ENCODE measurements around the gene TOX3. TPM values are rescaled to one million over a fixed set of nuclear protein-coding genes. Genes with fewer than 3 reads are reported as not detected.
A peak's percentile ranks its signal among the peaks of the same experiment; 100 is the strongest.

The TOX3 gene
- total and polyA plus RNA-seq, 2 of the 8 experiments (the other 6 are each of a cell fraction or from before 2014, with no cell fraction given): 16.7 to 31.2 TPM

DNA sequence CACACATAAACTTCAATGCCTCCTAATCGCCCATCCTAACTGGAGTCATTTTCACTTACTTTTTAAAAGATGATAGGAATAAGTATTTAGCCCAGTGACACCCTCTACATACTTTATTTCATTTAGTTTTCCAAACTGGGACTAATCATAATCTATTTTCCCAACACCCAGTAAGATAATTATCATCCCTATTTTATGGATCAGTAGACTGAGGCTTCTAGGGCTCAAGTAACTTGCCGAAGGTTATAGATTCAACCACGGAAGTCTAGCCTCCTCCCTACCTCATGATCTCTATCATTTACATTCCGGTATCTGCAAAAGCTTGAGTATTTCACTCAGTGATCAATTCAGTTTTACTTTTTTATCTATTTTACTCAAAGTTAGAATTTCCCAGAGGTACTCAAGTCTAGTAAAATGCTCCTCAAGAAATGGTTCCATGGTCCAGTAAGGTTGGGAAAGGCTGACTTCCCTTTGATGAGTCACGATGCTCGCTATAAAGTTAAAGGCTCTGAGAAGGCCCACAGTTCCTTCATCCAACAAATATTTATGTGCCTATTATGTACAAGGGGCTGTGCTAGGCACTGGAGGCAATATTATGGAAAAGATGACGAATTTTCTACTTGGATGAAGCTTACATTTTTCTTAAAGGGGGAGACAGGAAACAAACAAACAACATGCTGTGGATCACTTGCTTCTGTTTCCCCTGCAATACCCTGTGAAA is 75.1 kb downstream of the TOX3 start:
- Histone ChIP-seq H2BK15ac (ENCODE audit: low read length) (no peak overlapping the region), H4K91ac (replicated peaks; ENCODE audit: insufficient read length, low read length) (no peak overlapping the region), H3K79me2 (ENCODE audit: control insufficient read depth in 1 of 2, insufficient read depth in 2 of 2, low read length in 2 of 2) (peaks cover 0 to 66% of the 10 kb centered on the region in 2 experiments; a peak in 3 of 4 replicates), H3K14ac (ENCODE audit: insufficient read length) (no peak overlapping the region), H4K5ac (ENCODE audit: insufficient read length, low read depth, low read length) (no peak overlapping the region), H3K9ac (replicated peaks in 1 of 4; ENCODE audit: extremely low read depth in 1 of 4, low read depth in 3 of 4, low read length in 3 of 4) (no peak overlapping the region), H3K4me3 (ENCODE audit: extremely low read depth in 1 of 4, insufficient read depth in 2 of 4, low read depth in 3 of 4, low read length in 4 of 4) (no peak overlapping the region), H3K9me3 (ENCODE audit: insufficient read depth in 2 of 2, low read depth in 1 of 2, low read length in 1 of 2) (no peaks in the 10 kb centered on the region), H3K27ac (ENCODE audit: low read depth, low read length) (no peak overlapping the region), H3K23ac (ENCODE audit: insufficient read length) (no peak overlapping the region), H4K20me1 (replicated peaks in 1 of 2; ENCODE audit: control insufficient read depth in 1 of 2, insufficient read depth in 2 of 2, low read length in 2 of 2) (peaks cover 0 to 2% of the 10 kb centered on the region in 2 experiments), H2AFZ (ENCODE audit: low read length) (no peak overlapping the region), H3K79me1 (ENCODE audit: low read depth, low read length) (no peaks in the 10 kb centered on the region; the same call in 1 of the 2 replicates), H4K8ac (ENCODE audit: extremely low read depth, insufficient read depth, low read length) (no peak overlapping the region), H2BK5ac (ENCODE audit: low read depth, low read length) (no peak overlapping the region), H2BK12ac (ENCODE audit: low read depth, low read length) (no peak overlapping the region), H2AK5ac (ENCODE audit: low read depth, low read length) (no peak overlapping the region), H2BK20ac (ENCODE audit: low read length) (no peak overlapping the region), H3K56ac (replicated peaks; ENCODE audit: insufficient read length, low read depth, low read length) (no peak overlapping the region), H3K18ac (ENCODE audit: extremely low read depth, low read length) (no peak overlapping the region), H3K4me1 (replicated peaks in 1 of 4; ENCODE audit: control insufficient read depth in 3 of 4, insufficient read depth in 4 of 4, low read length in 3 of 4) (peaks cover 2 to 15% (median 7%) of the 10 kb centered on the region in 4 experiments; a peak in 3 of 7 replicates), H3K4ac (replicated peaks; ENCODE audit: insufficient read length, low read depth, low read length) (no peak overlapping the region), H3K23me2 (ENCODE audit: low read depth, low read length) (no peaks in the 10 kb centered on the region), H3K4me2 (ENCODE audit: insufficient read depth in 1 of 2, low read depth in 2 of 2, low read length in 2 of 2) (no peak overlapping the region), H3K27me3 (replicated peaks in 1 of 4; ENCODE audit: control insufficient read depth in 3 of 4, extremely low read depth in 1 of 4, insufficient read depth in 3 of 4, low read length in 3 of 4) (no peaks in the 10 kb centered on the region), H2BK120ac (replicated peaks; ENCODE audit: low read depth, low read length) (no peak overlapping the region), H3K36me3 (ENCODE audit: control insufficient read depth in 2 of 4, insufficient read depth in 4 of 4, low read length in 3 of 4) (peaks cover 0 to 7% (median 0%) of the 10 kb centered on the region in 4 experiments; a peak in 2 of 8 replicates)
- ChIA-PET POLR2A (ENCODE audit: partially characterized antibody) (interaction anchor here (1.3 kb wide), 1 partner anchor 10 kb away, joined by 3 read pairs; no protein-coding TSS in a partner anchor), CTCF (ENCODE audit: partially characterized antibody) (no interaction called here)
- no peak for FAIRE-seq
- WGBS, 2 experiments (ENCODE audit: extremely low coverage in 1 of 2, insufficient coverage in 1 of 2, insufficient read length in 1 of 2, insufficient replicate concordance in 2 of 2, low coverage in 1 of 2, low lambda C conversion rate in 2 of 2, missing lambda C conversion rate in 1 of 2): 93% methylated on average over 7 of the region's 7 CpGs; no CpG with 5 or more reads in 1 of the 2 experiments
- TF ChIP-seq KDM1A (IDR thresholded peaks at IDR 0.05; ENCODE audit: borderline replicate concordance, low read length) (peak; percentile 85), HDAC2 (IDR thresholded peaks at IDR 0.05; ENCODE audit: borderline replicate concordance in 1 of 2, low read depth in 2 of 2, low read length in 2 of 2) (peak in 1 of 2 experiments; percentile 70; a peak in 1 of 4 replicates), SUZ12 (IDR thresholded peaks at IDR 0.05; ENCODE audit: low read length) (no peak)
- no peak for DNase-seq (ENCODE audit: low read depth in 1 of 2, low spot score in 2 of 2)

Measured in H1 (cell line).